Epithelial cell of prostate (primary cell): ENCODE results near the gene PEAK1.

Source experiments
- DNase-seq: peaks from one replicate; pipeline ENCODE4 v3.0.0-alpha.2; 2011; ENCODE audit warnings: low read depth, low spot score
- H3K27ac ChIP-seq: fragments of 450-650 bp; 2 replicates; pipeline ENCODE4 v1.5.1; 2017; ENCODE audit warnings: mild to moderate bottlenecking

PEAK1 gene

GRCh38 chr15:77145370-77145769 is 274.5 kb downstream of the PEAK1 start:
- no peak overlapping the region for H3K27ac ChIP-seq
- DNase-seq, result no peak

DNA sequence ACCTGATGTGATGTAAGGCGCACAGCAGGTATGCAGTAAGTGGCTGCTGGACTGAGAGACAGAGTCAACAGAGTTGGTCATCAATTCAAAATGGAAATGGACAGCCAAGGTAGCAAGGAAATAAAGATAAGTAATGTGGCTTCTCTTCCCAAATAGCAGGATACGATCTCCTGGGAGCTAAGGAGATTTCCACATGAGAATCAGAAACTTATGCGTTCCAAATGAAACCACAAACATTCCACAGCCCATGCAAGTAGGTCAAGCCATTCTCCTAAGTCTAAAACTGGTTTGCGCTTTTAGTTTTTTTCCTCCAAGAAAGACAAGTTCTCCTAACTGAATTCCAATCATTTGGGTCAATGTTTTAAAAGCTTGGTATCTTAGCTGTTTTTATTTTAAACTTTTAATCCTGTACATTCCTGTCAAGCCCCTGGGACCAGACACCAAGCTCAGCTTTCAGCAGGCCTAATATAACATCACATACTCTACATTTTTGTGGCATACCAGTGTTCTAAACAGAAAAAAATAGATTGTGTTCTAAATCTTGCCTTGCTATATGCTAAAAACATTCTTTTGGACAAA is 275.3 kb downstream of the PEAK1 start:
- no peak overlapping the region for H3K27ac ChIP-seq
- DNase-seq, result no peak

DNA sequence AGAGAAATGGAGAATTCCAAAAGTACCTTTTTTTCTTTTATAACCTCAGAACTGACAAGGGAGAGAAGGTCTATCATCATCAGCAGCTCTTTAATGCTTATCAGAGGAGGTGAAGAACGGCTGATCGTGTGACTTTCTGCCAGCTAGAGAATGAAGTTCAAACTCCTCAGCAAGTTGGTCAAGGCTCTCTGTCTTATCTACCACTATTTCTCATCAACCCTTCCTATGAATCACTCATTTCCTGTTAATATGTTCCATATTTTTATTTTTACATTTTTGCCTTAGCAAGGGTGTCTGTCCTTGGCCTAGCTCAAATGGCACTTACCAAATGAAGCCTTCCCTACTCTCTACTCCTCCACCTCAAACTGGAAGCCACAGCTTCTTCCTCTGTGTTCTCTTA is 275.9 kb downstream of the PEAK1 start:
- H3K27ac ChIP-seq, result no peak overlapping the region
- no peak for DNase-seq

DNA sequence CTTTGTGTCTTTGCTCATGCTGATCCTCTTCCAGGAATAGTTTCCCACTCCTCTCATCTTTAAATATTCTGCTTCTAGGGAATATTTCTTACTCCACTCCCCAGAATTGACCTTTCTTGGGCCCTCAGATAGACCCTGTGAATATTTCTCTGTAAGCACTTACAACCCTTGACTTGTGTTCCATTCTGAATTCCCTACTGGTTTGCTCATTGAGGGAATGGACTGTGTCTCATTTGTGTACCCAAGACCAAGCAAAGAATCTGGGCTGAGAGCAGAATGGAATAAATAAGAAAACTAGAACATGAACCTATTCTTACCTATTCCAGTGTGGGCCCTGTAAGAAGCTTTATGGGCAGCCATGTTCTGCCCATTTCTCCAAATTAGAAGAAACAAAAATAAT is 276.3 kb downstream of the PEAK1 start:
- no peak for DNase-seq
- no peak overlapping the region for H3K27ac ChIP-seq

DNA sequence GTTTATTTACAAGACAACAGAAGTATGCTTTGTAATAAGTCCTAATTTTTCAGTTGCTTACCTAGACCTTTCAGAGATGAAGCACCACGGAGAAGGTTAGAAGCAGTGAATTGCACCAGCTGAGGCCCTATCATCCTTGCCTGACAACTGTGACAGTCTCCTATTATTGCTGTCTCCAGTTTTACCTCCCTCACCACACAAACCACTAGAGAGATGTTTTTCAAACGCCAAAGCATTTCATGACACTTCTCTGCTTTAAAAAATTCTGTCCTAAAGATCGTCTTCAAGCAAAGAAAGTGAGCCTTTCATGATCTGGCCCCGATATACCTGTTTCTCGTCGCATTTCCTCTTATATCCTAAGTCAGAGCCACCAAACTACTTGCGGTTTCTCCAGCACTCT is 276.7 kb downstream of the PEAK1 start:
- H3K27ac ChIP-seq, result no peak overlapping the region
- DNase-seq, result no peak

GRCh38 chr15:77140220-77140619 is 279.7 kb downstream of the PEAK1 start:
- no peak for DNase-seq
- no peak overlapping the region for H3K27ac ChIP-seq

DNA sequence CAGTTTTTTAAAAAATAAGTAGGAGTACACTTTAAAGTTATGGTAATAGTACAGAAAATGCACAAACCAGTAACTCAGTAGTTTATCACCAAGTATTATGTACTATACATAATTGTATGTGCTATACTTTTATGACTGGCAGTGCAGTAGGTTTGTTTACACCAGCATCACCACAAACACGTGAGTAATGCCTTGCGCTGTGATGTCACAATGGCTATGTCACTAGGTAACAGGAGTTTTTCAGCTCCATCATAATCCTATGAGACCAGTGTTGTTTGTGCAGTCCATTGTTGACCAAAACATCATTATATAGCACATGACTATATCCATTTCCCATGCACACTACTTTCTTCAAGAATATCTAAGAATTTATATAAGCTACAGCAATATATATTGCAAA is 280.6 kb downstream of the PEAK1 start:
- no peak overlapping the region for H3K27ac ChIP-seq
- DNase-seq, result no peak

- no peak overlapping the region for H3K27ac ChIP-seq
- DNase-seq, result no peak
Observed at GRCh38 chr15:77138167-77138522, 281.8 kb downstream of the PEAK1 start.

DNA sequence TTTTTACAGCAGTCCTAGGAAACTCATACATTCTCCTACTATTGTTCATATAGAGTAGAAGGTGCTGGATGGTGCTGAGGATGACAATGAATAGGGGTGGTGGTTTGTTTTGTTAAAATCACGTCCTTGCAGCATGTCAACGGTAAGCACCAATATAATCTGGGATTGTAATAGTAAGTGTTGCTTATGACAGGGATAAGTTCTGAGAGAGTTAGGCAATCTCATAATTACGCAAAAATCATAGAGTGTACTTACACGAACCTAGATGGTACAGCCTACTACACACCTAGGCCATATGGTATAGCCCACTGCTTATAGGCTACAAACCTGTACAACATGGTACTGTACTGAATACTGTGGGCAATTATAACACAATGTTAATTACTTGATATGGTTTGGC is 284.7 kb downstream of the PEAK1 start:
- no peak for DNase-seq

DNA sequence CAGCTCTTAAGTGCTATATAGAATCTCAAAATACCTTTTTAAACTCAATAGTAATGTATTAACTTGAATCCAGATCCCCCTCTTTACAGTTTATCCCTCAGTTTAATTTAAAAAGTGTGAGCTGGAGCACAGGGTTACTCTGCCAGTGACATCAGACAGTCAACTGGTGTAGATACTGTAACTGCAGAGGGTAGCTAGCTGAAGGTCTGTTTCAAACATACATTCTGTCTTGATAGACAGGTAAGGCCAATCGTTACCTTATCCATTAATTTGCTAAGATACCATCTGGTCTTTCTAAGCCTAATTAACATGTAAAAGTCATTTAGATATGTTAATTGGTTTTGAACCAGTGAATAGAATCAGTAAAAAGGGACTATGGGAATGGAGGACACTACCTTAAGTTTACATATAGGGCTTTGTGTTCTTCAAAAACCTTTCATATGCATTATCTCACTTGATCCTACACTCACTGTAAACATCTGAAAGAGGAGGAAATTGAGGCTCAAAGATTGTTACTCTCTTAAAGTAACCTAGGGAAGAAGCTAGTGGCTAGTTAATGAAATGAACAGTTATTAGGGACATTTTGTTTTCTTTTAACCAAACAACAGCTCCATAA is 289.5 kb downstream of the PEAK1 start:
- no peak for DNase-seq
- H3K27ac ChIP-seq, result no peak overlapping the region

More for the DNA sequence above, 284.7 kb downstream of the PEAK1 start:
- H3K27ac ChIP-seq, result no peak overlapping the region

GRCh38 chr15:77127626-77128025 is 292.3 kb downstream of the PEAK1 start:
- no peak overlapping the region for H3K27ac ChIP-seq
- DNase-seq, result no peak

DNA sequence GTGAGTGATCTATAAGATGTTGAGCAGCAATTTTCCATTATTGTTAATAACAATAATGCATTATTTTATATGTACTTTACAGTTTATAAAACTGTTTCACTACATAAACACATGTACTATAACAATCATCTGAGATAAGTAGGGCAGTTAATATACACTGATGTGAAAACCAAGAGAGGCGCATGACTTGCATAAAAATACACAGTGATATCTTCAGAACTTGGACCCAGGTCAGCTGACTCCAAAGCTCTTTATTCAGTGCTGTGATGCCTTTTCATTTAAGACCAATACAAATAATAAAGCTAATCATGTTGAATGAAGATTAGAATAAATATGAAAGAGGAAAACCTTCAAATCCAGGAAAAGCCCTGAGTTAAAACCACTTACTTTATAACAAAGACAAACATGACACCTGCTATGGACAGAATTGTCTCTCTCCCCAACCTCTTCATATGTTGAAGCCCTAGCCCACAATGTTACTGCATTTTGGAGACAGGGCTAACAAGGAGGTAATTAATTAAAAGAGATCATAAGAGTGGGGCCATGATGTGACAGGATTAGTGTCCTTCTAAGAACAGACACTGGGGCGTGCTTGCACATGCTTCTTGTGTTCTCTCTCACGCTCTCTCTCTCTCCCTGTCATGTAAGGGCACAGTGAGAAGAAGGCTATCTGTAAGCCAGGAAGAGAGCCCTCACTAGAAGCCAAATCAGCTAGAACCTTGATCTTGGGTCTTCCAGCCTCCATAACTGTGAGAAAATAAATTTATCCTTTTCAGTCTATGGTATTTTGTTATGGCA is 293.2 kb downstream of the PEAK1 start:
- no peak overlapping the region for H3K27ac ChIP-seq
- DNase-seq, result no peak

- no peak overlapping the region for H3K27ac ChIP-seq
- no peak for DNase-seq
Observed at GRCh38 chr15:77123854-77124253, 296.1 kb downstream of the PEAK1 start.

GRCh38 chr15:77122576-77122975 is 297.3 kb downstream of the PEAK1 start:
- no peak for DNase-seq
- H3K27ac ChIP-seq, result no peak overlapping the region

- H3K27ac ChIP-seq, result no peak overlapping the region
- no peak for DNase-seq
Observed at GRCh38 chr15:77121599-77121998, 298.3 kb downstream of the PEAK1 start.

- no peak overlapping the region for H3K27ac ChIP-seq
- no peak for DNase-seq
Observed at GRCh38 chr15:77120576-77120975, 299.3 kb downstream of the PEAK1 start.

DNA sequence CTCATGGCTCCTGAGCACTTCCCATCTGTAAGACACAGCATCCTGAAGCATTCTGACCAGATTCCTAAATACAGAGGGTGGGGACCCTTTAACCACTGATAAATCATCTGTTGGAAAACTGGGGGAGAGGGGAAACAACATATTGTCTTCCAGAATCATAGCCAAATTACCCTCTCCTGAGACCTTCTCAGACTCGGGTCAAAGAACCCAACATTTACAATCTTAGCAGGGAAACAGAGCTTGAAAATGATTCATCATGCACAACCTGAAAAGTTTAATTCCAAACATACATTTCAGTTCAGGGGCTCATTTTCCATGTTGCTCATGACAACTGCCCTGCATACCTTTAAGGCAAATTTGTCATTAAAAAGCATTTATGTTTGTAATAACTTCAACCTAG is 300.5 kb downstream of the PEAK1 start:
- no peak overlapping the region for H3K27ac ChIP-seq
- DNase-seq, result no peak

- no peak overlapping the region for H3K27ac ChIP-seq
- DNase-seq, result no peak
Observed at GRCh38 chr15:77118882-77119321, 301.0 kb downstream of the PEAK1 start.

- no peak for DNase-seq
- no peak overlapping the region for H3K27ac ChIP-seq
Observed at GRCh38 chr15:77115179-77115578, 304.7 kb downstream of the PEAK1 start.

- H3K27ac ChIP-seq, result no peak overlapping the region
- DNase-seq, result no peak
Observed at GRCh38 chr15:77112838-77113504, 306.9 kb downstream of the PEAK1 start.

DNA sequence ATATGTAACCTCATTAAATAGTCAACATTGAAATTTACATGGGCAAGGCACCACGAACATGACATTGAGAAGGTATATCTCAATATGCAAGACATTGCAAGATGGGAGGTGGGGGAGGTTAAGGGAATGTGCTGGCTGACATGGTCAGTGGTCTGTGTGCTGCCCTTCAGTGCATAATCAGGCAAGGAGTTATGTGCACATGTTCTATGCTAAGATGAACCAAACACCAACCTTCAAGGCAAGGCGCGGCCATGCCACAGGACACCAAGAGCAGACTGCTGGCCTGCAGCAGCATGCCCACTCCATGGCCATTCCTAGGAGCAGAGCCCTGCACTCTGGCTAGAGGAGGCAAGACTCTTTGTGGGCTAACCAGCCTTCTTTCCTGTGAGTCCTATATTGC is 308.1 kb downstream of the PEAK1 start:
- H3K27ac ChIP-seq, result no peak overlapping the region
- DNase-seq, result no peak
